Activated T-cell treated with anti-CD3 and anti-CD28 coated beads for 24 hours (primary cell): ENCODE measurements around the gene TFDP3.

ENCODE experiments used
- DNase-seq: peaks from one replicate; pipeline ENCODE4 v3.0.0-alpha.2; 2020; ENCODE audit warnings: low read depth

The TFDP3 gene, protein sequence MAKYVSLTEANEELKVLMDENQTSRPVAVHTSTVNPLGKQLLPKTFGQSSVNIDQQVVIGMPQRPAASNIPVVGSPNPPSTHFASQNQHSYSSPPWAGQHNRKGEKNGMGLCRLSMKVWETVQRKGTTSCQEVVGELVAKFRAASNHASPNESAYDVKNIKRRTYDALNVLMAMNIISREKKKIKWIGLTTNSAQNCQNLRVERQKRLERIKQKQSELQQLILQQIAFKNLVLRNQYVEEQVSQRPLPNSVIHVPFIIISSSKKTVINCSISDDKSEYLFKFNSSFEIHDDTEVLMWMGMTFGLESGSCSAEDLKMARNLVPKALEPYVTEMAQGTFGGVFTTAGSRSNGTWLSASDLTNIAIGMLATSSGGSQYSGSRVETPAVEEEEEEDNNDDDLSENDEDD

DNA sequence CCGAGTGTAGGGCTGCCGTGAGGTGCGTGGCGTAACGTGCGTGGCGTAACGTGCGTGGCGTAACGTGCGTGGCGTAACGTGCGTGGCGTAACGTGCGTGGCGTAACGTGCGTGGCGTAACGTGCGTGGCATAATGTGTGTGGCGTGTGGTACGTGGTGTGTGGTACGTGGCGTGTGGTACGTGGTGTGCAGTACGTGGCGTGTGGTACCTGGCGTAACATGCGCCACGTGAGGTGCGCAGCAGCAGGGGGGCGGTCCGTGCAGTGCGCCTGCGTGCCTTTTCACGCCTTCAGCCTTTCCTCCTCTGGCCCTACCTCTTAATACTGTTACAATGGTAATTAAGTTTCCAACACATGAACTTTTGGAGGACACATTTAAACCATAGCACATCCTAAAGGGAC lies at the start of gene TFDP3:
TFDP3 (minus strand) TSS at position 26 of the 400 bp plus-strand sequence. CDS start 95 bp downstream, outside the sequence.
- DNase-seq, result no peak

DNA sequence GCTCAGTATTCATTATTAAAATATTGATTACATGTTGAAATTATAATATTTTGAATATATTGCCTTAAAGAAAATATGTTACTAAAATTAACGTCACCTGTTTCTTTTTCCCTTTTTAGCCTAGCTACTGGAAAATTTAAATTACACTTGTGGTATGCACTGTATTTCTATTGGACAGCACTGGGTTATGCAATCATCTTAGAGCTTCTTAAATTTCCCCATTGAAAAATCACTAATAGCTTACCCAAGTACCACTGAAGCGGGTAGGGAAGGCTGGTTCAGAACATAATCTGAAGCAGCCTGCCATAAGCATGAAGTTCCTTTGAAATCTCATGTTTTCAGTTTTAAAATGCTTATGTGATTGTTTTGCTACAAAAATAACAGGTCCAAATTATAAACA lies 49.5 kb upstream of the TFDP3 start:
- DNase-seq, result no peak

DNA sequence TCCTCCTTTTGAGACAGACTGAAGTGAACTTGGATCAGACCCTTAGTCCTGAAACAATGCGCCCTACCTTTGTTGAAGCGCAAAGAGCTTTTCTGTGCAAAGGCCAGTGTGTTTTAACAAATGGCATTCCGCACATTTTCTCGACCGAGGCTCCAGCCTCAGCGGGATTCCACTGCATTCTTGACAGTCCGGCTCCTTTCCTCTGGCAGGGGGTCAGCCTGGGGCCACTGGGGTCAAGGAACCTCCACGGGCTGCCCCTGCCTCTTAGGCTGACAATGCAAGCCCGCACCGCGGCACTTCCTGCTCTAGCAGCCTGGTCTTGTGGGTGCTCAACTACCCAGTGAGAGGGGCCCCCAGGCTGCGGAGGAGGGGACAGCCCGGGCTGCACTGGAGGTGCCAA lies 47.2 kb upstream of the TFDP3 start:
- DNase-seq, result no peak

DNA sequence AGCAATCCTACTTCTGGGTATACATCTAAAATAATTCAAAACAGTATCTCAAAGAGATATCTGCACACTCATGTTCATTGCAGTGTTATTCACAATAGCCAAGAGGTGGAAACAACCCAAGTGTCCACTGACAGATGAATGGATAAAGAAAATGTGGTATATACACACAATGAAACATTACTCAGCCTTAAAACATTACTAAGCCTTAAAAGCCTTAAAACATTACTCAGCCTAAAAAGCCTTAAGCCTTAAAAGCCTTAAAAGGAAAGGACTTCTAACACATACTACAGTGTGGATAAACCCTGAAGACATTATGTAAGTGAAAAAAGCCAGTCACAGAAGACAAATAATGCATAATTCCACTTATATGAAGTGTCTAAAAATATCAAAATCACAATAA lies 40.3 kb upstream of the TFDP3 start:
- no peak for DNase-seq

DNA sequence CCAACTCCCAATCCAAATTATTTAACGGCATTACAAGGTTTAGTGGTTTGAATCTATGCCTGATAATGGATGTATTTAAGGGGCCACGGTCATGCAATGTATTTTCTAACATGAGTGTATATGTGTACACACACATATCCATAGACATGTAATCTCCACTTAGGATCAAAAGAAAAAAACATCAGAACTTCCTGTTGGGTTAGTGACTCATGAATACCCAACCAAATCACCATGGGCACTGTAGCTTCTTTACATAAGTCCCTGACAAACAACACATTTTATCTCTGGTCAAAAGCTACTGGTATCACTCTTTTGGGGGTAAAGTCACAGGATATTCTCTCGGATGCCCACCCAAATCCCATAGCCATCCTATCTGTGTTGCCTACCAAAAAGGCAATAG lies 36.5 kb upstream of the TFDP3 start:
- DNase-seq, result no peak

DNA sequence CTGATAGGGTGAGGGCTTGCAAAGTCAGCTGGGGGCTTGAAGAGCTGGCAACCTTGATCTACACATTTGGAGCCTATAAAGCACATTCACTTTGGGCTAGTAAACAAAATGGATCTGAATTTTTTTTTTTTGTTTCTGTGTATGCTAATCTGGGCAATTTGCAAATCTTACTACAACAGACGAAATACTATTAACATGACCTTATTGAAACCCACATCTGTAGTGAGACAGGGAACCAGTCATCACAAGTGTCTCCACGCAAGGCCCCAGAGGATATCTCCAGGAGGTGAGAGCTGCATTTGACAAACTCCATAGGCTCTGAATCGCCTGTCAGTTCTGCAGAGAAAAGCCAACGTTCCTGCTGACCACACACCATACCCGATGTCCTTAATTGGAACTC lies 33.0 kb upstream of the TFDP3 start:
- DNase-seq, result no peak

DNA sequence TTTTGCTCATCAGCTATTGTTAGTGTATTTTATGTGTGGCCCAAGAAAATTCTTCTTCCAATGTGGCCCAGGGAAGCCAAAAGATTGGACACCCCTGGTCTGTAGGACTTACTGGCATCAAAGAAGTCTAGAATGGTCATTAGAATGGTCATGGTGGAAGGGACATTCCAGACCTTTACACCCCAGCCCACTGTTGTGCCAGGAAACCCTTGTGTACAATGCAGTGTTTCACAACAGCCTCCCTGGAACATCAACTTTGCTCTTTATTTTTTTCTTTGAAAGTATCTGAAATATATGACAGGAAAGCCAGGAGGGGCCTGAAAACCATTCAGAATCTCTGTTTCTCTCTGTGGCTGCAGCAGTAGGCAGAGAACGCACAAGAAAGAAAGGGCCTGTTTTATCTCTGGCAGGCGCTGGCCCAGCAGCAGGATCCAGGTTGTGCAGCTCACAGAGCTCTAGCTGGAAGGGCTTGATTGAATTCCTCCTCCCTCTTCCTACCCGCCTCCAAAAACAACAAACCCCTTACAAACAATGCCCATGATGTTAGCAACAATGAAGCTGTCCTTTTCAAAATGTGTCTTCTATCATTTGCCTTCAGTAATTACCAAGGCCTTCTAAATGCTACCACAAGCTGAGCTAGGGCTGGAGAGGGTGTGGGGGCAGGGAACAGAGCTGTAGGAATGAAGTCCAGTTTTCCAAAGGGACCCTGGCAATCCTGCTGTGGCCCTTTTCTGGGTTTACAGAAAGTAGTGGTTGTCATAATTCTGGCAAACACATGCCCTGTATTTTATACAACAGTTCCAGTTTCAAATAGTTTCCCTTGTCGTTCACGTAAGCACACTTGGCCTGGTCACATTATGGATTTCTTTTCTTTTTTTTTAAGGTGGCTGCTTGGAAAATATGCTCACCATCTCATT lies 32.3 kb upstream of the TFDP3 start:
- DNase-seq, result no peak

DNA sequence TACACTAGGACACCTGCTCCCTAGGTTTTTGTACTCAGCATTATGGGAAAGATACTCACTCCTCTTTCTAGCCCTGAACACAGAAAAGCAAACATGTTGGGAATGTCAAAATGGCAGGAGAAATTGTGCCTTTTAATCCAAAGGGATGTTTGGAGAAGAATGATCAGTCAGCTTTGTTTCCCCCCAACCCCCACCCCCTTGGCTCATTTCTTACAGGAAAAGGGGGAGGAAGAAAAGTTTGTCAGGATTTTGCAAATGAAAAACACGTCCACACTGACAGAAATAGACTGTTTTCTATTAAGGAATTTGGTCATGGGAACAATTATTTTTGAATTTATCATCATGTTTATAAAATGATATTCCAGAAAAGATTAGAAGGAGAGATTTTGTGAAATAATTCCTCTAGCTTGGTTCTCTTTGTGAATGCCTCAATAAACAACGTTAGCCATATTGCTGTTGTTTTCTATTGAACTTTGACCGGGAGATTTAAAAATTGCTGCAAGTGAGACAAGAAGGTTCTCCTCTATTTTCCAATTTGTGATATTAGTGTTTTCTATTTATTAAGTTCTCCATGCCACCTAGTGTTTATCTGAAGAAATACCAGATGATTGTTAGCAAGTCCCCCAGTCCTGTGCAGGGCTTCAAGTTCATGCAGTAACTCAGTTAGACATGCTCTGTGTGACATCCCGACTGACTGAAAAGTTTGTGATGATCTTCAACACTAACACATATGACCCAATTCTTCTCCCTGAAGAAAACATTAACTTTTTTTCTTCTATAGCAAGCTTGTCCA lies 31.3 kb upstream of the TFDP3 start:
- DNase-seq, result no peak

DNA sequence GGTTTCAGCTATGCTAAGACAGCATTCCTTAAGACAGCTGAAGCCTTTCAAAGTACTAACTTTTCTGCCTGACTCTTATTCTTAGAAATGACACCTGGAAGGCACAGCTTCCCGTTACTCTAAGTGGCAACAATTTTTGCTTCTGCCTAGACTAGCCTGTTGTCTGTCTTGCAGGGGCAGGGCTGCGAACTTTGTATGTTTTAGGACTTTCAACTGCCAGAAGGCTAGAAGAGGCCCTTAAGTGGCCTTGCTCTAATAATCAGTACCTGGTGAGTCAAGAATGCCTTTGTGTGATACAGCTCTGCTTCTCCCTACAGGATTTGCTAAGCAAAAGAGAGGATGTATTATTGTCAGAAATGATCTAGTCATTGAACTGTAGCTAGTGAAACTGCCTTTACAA lies 30.0 kb upstream of the TFDP3 start:
- no peak for DNase-seq

DNA sequence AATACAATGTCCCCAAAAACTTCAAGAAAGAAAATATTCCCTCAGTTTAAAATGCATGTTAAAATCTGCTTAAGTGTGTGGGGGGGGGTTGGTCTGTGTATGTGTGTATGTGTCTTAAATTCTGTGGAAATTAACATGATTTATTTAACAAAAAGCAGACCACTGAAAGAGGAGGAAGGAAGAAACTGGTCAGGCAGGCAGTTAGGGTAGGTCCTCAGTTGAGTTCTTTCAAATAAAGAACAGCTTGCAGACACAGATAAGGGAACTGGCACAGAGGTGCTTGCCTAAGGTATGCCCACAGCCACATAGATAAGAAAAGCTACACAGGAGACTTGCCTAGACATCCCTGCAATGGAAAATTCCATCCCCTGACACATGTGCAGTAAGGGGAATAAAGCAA lies 28.8 kb upstream of the TFDP3 start:
- no peak for DNase-seq

DNA sequence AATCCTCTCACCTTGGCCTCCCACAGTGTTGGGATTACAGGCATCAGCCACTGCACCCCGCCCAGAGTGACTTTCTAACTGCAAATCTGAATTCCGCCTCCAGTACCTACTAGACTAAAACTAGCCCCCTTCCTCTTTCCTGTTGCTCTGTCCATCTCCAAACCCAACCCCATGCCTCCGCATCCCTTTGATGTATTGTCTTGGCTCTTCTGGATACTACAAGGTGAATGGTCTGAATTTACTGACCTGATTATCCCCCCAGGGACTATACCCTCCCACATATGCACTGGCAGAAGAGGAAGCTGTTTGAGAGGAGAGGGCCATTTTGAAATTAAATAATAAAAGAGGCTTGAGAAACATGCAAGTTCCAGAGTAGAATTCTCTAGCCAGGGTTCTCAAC lies 17.7 kb upstream of the TFDP3 start:
- DNase-seq, result no peak

DNA sequence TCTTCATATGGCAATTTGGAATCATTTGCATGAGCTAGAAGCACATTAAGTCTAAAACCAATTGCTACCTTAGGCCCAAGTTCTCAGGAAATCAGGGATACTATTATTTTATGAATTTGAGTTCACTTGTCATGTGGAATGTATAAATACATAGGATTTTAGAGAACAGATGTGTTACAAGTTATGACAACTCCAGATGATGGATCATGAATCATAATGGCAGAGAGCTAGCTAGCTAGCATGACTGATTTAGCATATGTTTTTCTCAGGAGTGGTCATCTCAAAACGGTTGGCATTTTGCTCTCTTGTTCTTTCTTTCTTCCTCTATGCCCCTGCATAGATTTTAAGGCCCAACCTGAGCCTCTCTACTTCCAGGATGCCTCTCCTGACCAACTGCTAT lies 14.2 kb upstream of the TFDP3 start:
- no peak for DNase-seq

DNA sequence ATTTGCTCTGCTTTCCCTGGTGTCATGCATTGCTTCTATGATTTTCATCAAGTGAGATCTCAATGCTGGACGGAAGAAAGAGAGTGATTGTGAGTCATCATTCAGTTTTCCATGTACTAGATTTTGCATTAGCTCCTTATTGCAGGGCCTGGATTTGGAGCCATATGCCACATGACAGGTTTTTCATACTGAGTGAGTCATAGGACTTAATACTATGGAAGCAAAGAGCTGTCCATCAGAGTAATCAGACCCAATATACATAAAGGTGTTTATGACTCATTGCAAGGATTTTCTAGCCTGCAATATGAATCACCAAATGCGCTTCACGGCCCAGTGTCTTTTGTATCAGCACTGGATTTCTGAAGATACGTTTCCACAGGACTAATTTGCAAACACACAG lies 11.2 kb upstream of the TFDP3 start:
- DNase-seq, result no peak

DNA sequence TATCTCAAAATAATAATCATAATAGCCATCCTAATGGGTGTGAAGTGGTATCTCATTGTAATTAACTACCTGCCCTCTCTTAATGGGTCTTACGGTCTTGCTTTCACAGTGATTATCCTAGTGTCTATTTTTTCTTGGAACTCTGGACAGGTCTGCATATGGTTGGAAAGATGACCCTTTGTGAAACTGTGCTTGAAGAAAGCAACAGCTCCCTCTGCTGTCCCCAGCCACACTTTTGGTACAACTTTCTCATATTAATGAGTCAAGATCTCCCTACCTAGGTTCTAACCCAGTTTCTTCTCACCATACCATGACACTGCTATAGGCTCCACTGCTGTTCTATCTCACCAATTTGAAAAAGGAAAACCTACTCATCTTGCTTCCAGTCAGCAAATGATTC lies 2.4 kb downstream of the TFDP3 start:
- DNase-seq, result no peak

DNA sequence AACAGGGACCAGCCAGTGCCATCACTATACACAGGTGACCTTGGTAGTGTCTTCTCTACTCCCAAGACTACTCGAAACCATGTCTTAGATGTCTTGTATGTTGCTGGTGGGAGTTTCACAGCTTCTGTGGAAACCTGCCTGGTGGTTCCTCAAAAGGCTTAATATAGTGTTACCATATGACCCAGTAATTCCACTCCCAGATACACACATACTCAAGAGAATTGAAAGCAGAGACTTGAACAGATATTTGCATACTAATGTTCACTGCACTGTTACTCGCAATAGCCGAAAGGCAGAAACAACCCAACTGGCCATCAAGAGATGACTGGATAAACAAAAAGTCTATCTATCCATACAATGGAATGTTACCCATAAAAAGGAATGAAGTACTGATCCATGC lies 3.1 kb downstream of the TFDP3 start:
- DNase-seq, result no peak

DNA sequence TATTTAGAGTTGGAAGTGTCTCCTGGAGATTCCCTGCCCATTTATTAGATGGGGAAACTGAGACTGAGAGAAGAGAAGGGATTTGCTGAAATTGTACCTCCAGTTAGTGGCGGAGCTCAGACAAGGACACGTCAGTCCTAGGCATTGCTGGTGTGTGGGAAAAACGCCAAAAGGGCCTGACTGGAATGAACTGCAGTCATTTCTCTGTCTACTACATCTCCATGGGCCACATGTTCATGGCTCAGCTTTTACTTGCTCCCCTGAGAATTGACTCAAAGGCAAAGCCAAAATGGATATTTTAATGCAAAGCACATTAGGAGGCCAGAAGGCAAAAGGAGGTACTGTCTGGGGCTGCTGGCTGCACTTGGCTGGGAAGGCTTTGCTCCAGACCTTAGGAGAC lies 3.9 kb downstream of the TFDP3 start:
- DNase-seq, result no peak

DNA sequence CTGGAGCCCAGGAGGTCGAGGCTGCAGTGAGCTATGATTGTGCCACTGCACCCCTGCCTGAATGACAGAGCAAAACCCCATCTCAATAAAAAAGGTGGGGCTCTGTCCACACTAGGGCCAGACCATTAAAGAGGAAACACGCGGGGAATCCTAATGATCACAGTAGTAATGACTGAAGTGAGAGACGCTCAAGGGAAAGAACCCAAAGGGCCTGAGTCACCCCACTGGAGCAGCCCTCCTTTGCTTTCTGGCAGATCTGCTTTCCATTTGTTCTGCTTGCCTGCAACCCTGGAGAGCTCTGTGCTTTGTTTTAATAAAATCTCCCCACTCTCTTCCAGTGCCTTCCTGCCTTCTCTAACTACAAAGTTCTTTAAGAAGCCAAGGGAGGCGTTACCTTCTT lies 5.0 kb downstream of the TFDP3 start:
- DNase-seq, result no peak

DNA sequence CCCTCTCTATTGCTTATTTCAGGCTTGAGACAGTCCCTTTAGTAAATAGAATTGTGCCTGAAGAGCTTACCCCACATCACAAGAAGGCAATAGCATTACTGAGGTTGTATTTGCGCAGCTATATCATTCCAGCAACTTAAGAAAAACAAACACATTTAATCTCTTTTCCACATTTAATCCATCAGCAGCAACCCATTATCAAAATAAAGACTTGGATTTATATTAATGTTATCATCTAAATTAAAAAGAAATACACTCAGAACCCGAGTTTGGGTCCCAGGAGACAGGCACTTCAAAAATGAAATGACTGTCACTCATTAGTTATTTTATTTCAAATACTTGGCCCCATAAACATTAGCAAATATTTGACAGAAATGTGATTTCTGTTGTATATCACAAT lies 10.4 kb downstream of the TFDP3 start:
- no peak for DNase-seq

DNA sequence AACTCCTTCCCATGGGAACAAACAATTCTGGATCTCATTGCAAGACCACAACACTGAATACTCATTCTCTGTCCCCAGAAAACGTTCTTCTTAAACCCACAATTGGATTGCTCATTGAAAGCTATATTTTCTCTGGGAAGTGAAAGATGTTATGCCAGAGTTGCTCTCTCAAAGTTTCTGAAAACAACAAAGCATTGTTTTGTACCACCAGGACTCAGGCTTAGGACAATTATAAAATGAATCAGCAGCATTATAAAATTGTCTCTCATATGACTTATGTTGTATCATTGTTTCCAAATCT lies 26.5 kb downstream of the TFDP3 start:
- no peak for DNase-seq

DNA sequence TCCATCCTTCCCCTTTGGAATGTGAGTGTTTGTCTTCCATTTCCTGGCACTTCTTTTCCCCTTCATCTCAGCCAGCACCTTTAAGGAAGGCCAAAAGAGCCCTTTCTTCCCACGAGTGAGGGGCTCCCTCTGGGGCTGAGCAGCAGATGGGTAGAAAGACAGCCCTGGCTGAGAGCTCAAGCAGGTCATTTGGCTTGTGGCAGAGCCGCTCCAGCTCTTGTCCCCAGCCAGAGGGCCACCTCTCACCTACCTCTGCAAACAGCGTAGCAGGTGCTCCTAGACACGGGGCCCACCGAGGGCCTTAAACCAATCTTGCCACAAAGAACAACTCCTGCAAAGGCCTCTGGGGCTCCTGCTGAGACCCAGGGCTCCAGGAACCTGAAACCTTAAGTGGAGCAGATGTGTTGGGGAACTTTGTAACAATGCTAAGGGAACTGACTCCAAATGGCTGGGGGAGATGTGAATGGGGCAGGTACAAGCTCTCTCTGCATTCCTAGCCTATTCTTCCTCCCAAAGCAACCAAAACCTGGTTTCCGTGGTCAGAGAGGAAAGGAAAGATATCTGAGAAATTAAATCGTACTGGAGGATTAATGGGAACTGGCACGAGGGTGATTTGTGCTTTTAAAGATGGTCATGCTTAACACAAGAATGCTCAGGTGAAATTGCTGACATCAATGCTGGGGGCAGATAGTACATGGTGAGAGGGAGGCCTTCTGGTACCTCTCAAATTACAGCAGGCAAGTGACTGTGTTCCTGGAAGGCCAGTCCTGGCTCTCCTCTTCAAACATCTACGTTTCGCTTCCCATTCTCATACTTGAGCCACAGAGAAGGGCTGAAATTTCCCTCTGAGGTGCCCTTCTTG lies 27.0 kb downstream of the TFDP3 start:
- DNase-seq, result no peak

DNA sequence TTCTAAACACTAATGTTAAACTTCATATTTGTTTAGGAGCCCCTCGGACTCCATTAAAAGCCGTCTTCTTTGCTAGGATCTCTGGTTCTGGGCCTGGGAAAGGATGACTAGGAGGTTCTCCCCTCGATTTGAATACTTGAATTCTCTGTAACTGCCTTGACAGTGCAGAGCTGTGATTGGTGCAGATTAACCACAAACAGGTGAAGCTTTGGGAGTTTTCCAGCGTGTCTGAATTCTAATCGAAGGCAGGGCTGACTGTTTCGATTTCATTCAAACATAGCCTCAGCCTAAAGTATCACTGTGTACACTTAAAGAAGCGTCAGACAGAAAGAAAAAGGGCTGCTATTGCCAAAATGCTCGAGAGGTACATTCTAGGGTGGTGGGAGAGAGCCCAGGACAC lies 29.0 kb downstream of the TFDP3 start:
- DNase-seq, result no peak

DNA sequence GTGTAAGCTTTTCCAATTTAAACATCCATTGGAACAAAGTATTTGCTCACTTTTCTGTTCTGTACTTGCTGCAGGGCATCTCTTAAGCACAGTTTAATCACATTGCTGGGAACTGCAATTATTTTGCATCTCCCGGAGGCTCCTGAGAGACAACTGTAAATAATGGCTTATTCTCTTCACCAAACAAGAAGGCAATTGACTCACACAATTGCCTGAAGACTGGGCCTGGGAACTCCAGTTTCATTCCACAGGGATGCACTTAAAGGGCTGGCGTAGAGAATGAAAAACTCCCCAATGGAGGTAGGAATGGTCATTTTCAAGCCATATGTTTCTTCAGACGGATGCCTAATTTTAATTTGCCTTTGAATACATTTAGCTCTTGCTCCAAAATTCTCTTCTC lies 29.5 kb downstream of the TFDP3 start:
- no peak for DNase-seq
